A549 (cell line): ENCODE measurements around the gene TBC1D2B. TPM values are rescaled to one million over a fixed set of nuclear protein-coding genes. Genes with fewer than 3 reads are reported as not detected.

ENCODE experiments used
- ATAC-seq, 2 experiments: fragments of 200-7000 bp in 1 of 2; fragments of >200 bp in 1 of 2; cut with Nextera tagmentation in 1 of 2; cut with Tn5 transposase in 1 of 2; 3 replicates each; pipeline versions ENCODE4 v1.8.0 to v1.9.1; 2018 to 2020; ENCODE audit warnings: mild to moderate bottlenecking in 1 of 2, moderate library complexity in 1 of 2
- CTCF ChIA-PET: fragments of 300-600 bp; sonication (Branson Sonifier 250); formaldehyde crosslinking; extraction: SDS; loops from one replicate; lab custom pipeline; 2021; ENCODE audit warnings: antibody characterized with exemption, inconsistent platforms; lab: Yijun Ruan, JAX
- POLR2A ChIA-PET: fragments of 350-600 bp; formaldehyde crosslinking; extraction: SDS; loops from one replicate; lab custom pipeline; 2021; ENCODE audit warnings: antibody characterized with exemption, inconsistent platforms; lab: Yijun Ruan, JAX
- DNase-seq, 2 experiments: peaks; one replicate each; pipeline versions ENCODE4 v3.0.0 to v3.0.0-alpha.2; 2011 to 2016; ENCODE audit warnings: low read depth in 1 of 2, low spot score in 1 of 2
- FAIRE-seq: peaks from 2 replicates; lab custom pipeline; 2011; peaks lifted over from hg19 to GRCh38; lab: Jason Lieb, UNC
- H3K27ac ChIP-seq, 2 experiments: fragments of >200 bp; sonication (Bioruptor Twin); formaldehyde crosslinking; 3 replicates each; pipeline ENCODE4 v1.5.1; 2016 to 2017
- H3K4me1 ChIP-seq: fragments of >200 bp; sonication (Bioruptor Twin); formaldehyde crosslinking; 3 replicates; pipeline ENCODE4 v1.6.1; 2016
- H3K4me2 ChIP-seq: fragments of >200 bp; sonication (Bioruptor Twin); formaldehyde crosslinking; 3 replicates; pipeline ENCODE4 v1.6.1; 2016
- H3K4me3 ChIP-seq: fragments of >200 bp; sonication (Bioruptor Twin); formaldehyde crosslinking; 3 replicates; pipeline ENCODE4 v1.5.1; 2016
- H3K9me3 ChIP-seq: fragments of >200 bp; sonication (Bioruptor Twin); formaldehyde crosslinking; 3 replicates; pipeline ENCODE4 v1.6.1; 2016
- BHLHE40 ChIP-seq: IDR thresholded peaks from 2 replicates; pipeline ENCODE4 v1.6.1; 2012; ENCODE audit warnings: low read depth, low read length, inconsistent platforms
- CBX2 ChIP-seq: fragments of 200-600 bp; sonication (generic); IDR thresholded peaks from 2 replicates; pipeline ENCODE4 v1.6.1; 2016; ENCODE audit warnings: low read depth, mild to moderate bottlenecking, borderline replicate concordance
- CEBPB ChIP-seq, 2 experiments: fragments of >200 bp in 1 of 2; sonication (Bioruptor Twin) in 1 of 2; formaldehyde crosslinking in 1 of 2; IDR thresholded peaks; 2 replicates each; pipeline ENCODE4 v1.6.1; 2012 to 2016
- CTCF ChIP-seq: fragments of >200 bp; sonication (Bioruptor Twin); formaldehyde crosslinking; IDR thresholded peaks from 3 replicates; pipeline ENCODE4 v1.5.1; 2016
- FOSL2 ChIP-seq, 2 experiments: fragments of 450-650 bp in 1 of 2; fragments of >200 bp in 1 of 2; sonication (Bioruptor Twin) in 1 of 2; formaldehyde crosslinking; IDR thresholded peaks; 2 replicates each; pipeline versions ENCODE4 v1.5.0 to v1.6.1; 2016 to 2020; ENCODE audit warnings: mild to moderate bottlenecking in 1 of 2, moderate library complexity in 1 of 2
- HES2 ChIP-seq: fragments of >200 bp; sonication (Bioruptor Twin); formaldehyde crosslinking; IDR thresholded peaks from 2 replicates; pipeline ENCODE4 v1.6.1; 2016
- HMGXB4 ChIP-seq: fragments of 250-450 bp; sonication (Bioruptor Pico); IDR thresholded peaks from 2 replicates; pipeline ENCODE4 v1.5.0; 2021; ENCODE audit warnings: mild to moderate bottlenecking, moderate library complexity, borderline replicate concordance
- HOXA7 ChIP-seq: fragments of 250-450 bp; sonication (Bioruptor Pico); IDR thresholded peaks from 2 replicates; pipeline ENCODE4 v1.5.0; 2020; ENCODE audit warnings: mild to moderate bottlenecking, moderate library complexity
- HOXB5 ChIP-seq: fragments of 250-450 bp; sonication (Bioruptor Pico); IDR thresholded peaks from 2 replicates; pipeline ENCODE4 v1.5.0; 2020; ENCODE audit warnings: mild to moderate bottlenecking, moderate library complexity
- JUN ChIP-seq, 2 experiments: fragments of >200 bp; sonication (Bioruptor Twin); formaldehyde crosslinking; IDR thresholded peaks; 2 replicates in 1 of 2; 3 replicates in 1 of 2; pipeline ENCODE4 v1.6.1; 2016 to 2017
- MYC ChIP-seq: IDR thresholded peaks from 2 replicates; pipeline ENCODE4 v1.6.1; 2012; ENCODE audit warnings: mild to moderate bottlenecking, inconsistent platforms, low read length, improper control_type of control experiment, borderline replicate concordance
- NPAS2 ChIP-seq: fragments of 250-450 bp; sonication (Bioruptor Pico); IDR thresholded peaks from 2 replicates; pipeline ENCODE4 v1.8.0; 2022; ENCODE audit warnings: mild to moderate bottlenecking, moderate library complexity, borderline replicate concordance
- PBX3 ChIP-seq: IDR thresholded peaks from 2 replicates; pipeline ENCODE4 v1.6.1; 2012
- POLR2A ChIP-seq: IDR thresholded peaks from 2 replicates; pipeline ENCODE4 v1.6.1; 2012; ENCODE audit warnings: mild to moderate bottlenecking, low read length
- POLR2AphosphoS2 ChIP-seq: conservative IDR thresholded peaks from 2 replicates; pipeline ENCODE4 v1.6.1; 2012; ENCODE audit warnings: low read length, improper control_type of control experiment, inconsistent platforms
- RAD21 ChIP-seq, 2 experiments: fragments of >200 bp in 1 of 2; sonication (Bioruptor Twin) in 1 of 2; formaldehyde crosslinking in 1 of 2; IDR thresholded peaks in 1 of 2; conservative IDR thresholded peaks in 1 of 2; 2 replicates in 1 of 2; 3 replicates in 1 of 2; pipeline ENCODE4 v1.6.1; 2012 to 2018; ENCODE audit warnings: inconsistent platforms in 1 of 2
- RARB ChIP-seq: fragments of 250-450 bp; sonication (Bioruptor Pico); IDR thresholded peaks from 2 replicates; pipeline ENCODE4 v1.8.0; 2021; ENCODE audit warnings: mild to moderate bottlenecking, moderate library complexity
- RCOR1 ChIP-seq: fragments of 150-350 bp; IDR thresholded peaks from 2 replicates; pipeline ENCODE4 v1.6.1; 2014; ENCODE audit warnings: antibody characterized with exemption, low read length, low read depth
- SREBF2 ChIP-seq: fragments of 450-650 bp; IDR thresholded peaks from 2 replicates; pipeline ENCODE4 v1.6.1; 2014; ENCODE audit warnings: mild to moderate bottlenecking, moderate library complexity
- TFCP2L1 ChIP-seq: fragments of 250-450 bp; sonication (Bioruptor Pico); IDR thresholded peaks from 2 replicates; pipeline ENCODE4 v1.5.0; 2021; ENCODE audit warnings: mild to moderate bottlenecking
- ZFP36 ChIP-seq: fragments of 450-650 bp; IDR thresholded peaks from 2 replicates; pipeline ENCODE4 v1.6.1; 2014; ENCODE audit warnings: borderline replicate concordance; ENCODE audit not compliant: partially characterized antibody
- WGBS: methylation state at CpG from one replicate; pipeline ENCODE4 v1.1.6; 2017; ENCODE audit errors: missing lambda C conversion rate; 5-methylcytosine and 5-hydroxymethylcytosine counted together
- polyA plus RNA-seq, 4 experiments: library from polyadenylated mRNA; depleted of rRNA in 3 of 4; stranded (reverse); fragments of >200 nt; fragmentation: RNase III in 1 of 4; extraction: RNeasy Plus Mini Kit Qiagen cat#74134 plus additional on column Dnase treatment in 1 of 4; gene quantifications; 2 replicates in 3 of 4; 3 replicates in 1 of 4; pipeline ENCODE4 v1.2.3, GENCODE V29; 2011 to 2017

TBC1D2B gene
- polyA plus RNA-seq, 2 of the 4 experiments (the other 2 are of a cell fraction), result 13.6 to 13.9 TPM

- Histone ChIP-seq H3K4me3 (no peak overlapping the region), H3K27ac (no peak overlapping the region), H3K4me2 (no peak overlapping the region), H3K4me1 (peaks cover 44% of the 10 kb centered on the region), H3K9me3 (no peaks in the 10 kb centered on the region)
- CTCF ChIA-PET, result interaction anchor here (0.6 to 2.2 kb wide), 7 partner anchors 10 to 501 kb away, joined by 3 to 13 read pairs (median 6); no protein-coding TSS in a partner anchor
- ATAC-seq (no peak), DNase-seq (no peak), FAIRE-seq (no peak)
- TF ChIP-seq POLR2AphosphoS2, result no peak
- no peak for TF ChIP-seq NPAS2 (CRISPR knock-in tag)
- no peak for TF ChIP-seq RARB (CRISPR knock-in tag)
- TF ChIP-seq SREBF2, result no peak
- TF ChIP-seq FOSL2 (IDR thresholded peaks at IDR 0.05), result no peak
- no peak for TF ChIP-seq FOSL2 (CRISPR knock-in tag; IDR thresholded peaks at IDR 0.05)
- TF ChIP-seq HOXB5, result no peak
- TF ChIP-seq HOXA7 (CRISPR knock-in tag), result no peak
- no peak for TF ChIP-seq CEBPB (IDR thresholded peaks at IDR 0.05)
- TF ChIP-seq CTCF, result no peak
- TF ChIP-seq TFCP2L1, result no peak
- 96% methylated on average over 5 of the region's 5 CpGs for WGBS
- POLR2A ChIA-PET, result no interaction called here
These were observed 17.3 kb downstream of the TBC1D2B start for GRCh38 chr15:78060232-78060631.

GRCh38 chr15:78059110-78059839 is 18.2 kb downstream of the TBC1D2B start:
- ChIA-PET CTCF (interaction anchor here (0.8 to 2.2 kb wide), 10 partner anchors 9 to 363 kb away, joined by 3 to 13 read pairs (median 4); no protein-coding TSS in a partner anchor), POLR2A (no interaction called here)
- WGBS, result 60% methylated on average over 3 of the region's 3 CpGs
- no peak overlapping the region for H3K4me3 ChIP-seq
- H3K4me1 ChIP-seq, result peaks cover 44% of the 10 kb centered on the region
- H3K27ac ChIP-seq, result peak overlapping the region in 1 of 2 experiments; percentile 57; a peak in 4 of 6 replicates
- FAIRE-seq (no peak), DNase-seq (no peak), ATAC-seq (no peak)
- TF ChIP-seq BHLHE40 (no peak), HMGXB4 (no peak), RCOR1 (no peak), CBX2 (no peak), MYC (no peak), RAD21 (conservative IDR thresholded peaks at IDR 0.05 in 1 of 2, IDR thresholded peaks at IDR 0.05 in 1 of 2) (no peak), RARB (CRISPR knock-in tag) (no peak), POLR2A (no peak), HES2 (no peak), HOXB5 (no peak), ZFP36 (no peak), JUN (IDR thresholded peaks at IDR 0.05) (no peak), PBX3 (no peak)
- peak overlapping the region; percentile 33; the same call in 2 of the 3 replicates for H3K4me2 ChIP-seq
- no peaks in the 10 kb centered on the region for H3K9me3 ChIP-seq
